Stimulated activated CD4-positive, alpha-beta T cell treated with anti-CD3 and anti-CD28 coated beads, Interleukin-1b, Interleukin-23, amount 100 ng/mL, for 24 hours (primary cell): Measurements from ENCODE around the gene KCTD2.
A peak's percentile ranks its signal among the peaks of the same experiment; 100 is the strongest.
"Not testable (repeated sequence)": the region's sequence is repeated elsewhere in the genome, so short reads cannot be mapped to it uniquely, and the experiment has no call there.

Experiments used
- DNase-seq, 4 experiments: peaks; one replicate each; pipeline ENCODE4 v3.0.0-alpha.2; 2020; ENCODE audit warnings: low read depth in 4 of 4, low spot score in 1 of 4

Gene KCTD2

GRCh38 chr17:75019710-75020109 is 27.3 kb upstream of the KCTD2 start:
- DNase-seq: no peak

- no peak for DNase-seq
Observed at GRCh38 chr17:75020331-75021110, 26.5 kb upstream of the KCTD2 start.

DNA sequence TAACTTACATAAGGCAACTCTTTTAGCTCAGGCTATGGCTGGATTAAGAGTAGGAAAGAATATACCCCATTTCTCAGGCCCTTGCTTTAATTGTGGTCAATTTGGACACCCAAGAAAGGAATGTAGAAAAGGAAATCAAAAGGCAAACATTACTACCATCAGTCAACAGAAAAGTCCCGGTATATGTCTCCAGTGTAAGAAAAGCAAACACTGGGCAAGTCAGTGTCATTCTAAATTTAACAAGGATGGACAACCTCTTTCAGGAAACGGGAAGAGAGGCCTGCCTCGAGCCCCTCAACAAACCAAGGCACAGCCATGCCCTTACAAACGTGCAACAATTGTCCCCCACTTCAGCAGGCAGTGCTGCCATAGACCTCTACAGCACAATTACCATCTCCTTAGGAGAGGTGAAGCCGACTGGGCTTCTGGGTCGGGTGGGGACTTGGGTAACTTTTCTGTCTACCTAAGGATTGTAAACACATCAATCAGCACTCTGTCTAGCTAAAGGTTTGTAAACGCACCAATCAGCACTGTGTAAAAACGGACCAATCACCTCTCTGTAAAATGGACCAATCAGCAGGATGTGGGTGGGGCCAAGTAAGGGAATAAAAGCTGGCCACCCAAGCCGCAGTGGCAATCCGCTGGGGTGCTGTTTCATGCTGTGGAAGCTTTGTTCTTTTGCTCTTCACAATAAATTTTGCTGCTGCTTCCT is 22.2 kb upstream of the KCTD2 start:
- DNase-seq: no peak

- not testable (repeated sequence) for DNase-seq
Observed at GRCh38 chr17:75025398-75025734, 21.7 kb upstream of the KCTD2 start.

- not testable (repeated sequence) for DNase-seq
Observed at GRCh38 chr17:75026650-75027049, 20.4 kb upstream of the KCTD2 start.

DNA sequence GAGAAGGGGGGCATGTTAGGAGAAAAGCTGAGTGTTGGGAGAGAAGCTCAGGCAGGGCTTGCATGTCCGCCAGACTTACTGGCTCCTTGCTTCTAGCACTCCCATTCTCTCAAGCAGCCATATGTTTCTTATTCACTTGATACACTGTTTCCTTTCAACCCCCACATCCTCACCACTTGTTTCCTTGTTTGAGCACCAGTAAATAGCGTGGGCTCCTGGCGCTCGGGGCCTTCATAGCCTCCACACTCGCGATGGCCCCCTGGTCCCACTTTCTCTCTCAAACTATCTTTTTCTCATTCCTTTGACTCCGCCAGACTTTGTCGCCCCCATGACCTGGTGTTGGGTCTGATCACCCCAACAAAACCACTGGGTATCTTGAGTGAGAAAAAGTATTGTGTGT is 16.9 kb upstream of the KCTD2 start:
- DNase-seq: no peak

GRCh38 chr17:75031972-75032719 is 14.9 kb upstream of the KCTD2 start:
- DNase-seq: peak in 1 of 4 experiments; percentile 55

DNA sequence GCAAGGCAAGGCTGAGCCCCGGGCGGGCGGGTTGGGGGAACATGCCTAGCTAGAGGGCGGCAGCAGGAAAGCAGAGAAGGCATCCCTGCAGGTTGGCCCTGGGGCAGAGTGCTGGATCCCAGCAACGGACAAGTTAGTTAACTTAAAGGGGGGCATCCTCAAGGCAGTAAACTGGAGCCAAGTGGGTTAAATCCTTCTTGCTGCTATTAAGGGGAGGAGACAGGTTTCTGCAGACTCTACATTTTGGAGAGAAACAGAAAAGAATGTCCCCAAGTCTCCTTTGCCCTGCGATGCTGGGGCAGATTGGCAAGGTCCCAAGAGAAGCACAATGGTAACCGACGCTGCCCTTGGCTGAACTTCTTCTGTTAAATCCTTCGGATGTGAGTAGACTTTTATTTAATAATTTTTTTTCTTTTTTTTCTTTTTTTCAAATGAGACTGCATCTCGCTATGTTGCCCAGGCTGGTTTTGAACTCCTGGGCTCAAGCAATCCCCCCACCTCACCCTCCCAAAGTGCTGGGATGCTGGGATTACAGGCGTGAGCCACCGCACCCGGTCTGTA is 14.2 kb upstream of the KCTD2 start:
- no peak for DNase-seq

- peak in 3 of 4 experiments; percentile 93 to 96 (median 95) for DNase-seq
Observed at GRCh38 chr17:75033346-75034235, 13.4 kb upstream of the KCTD2 start.

GRCh38 chr17:75034236-75034908 is 12.7 kb upstream of the KCTD2 start:
- DNase-seq: peak in 3 of 4 experiments; percentile 91 to 94 (median 93)

DNA sequence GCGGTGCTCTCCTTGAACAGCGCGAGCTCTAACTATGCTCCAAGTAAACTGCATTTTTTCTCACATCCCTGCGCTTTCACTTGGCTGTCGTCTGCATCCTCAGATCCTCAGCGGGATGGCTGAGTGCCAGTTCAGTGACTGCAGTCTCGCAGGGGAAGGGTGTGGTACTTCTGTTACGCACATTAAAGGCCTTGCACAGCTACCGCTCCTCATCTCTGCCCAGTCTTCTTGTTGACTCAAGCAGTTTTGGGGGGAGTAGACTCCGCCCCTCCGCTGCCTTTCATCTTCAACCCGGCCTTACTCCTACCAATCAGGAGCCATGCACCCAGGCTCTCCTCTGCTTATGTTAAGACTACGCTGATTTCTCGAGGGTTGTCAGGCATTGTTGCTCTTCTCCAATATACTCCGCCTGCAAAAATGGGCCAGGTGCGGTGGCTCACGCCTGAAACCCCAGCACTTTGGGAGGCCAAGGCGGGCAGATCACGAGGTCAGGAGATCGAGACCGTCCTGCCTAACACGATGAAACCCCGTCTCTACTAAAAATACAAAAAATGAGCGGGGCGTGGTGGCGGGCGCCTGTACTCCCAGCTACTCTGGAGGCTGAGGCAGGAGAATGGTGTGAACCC is 10.3 kb upstream of the KCTD2 start:
- DNase-seq: peak in 3 of 4 experiments; percentile 48 to 64 (median 60)

DNA sequence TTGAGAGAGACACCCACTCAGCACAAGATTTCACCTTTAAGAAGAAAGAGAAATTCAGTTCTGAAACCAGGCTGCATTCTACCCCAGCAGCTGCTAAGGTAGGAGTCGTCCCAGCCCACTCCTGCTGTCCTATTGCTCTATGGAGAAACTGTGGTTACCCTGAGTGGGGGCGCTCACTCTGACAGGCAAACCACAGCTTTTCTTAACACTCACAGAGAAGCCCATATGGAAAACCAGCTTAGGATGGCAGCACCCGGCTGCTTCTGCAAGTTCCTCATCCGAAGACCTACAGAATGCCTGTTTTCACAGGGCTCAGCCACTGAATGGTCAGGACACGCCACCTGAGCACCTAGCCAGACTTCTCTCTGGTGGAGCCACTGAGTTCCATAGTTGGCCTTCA is 7.8 kb upstream of the KCTD2 start:
- no peak for DNase-seq

GRCh38 chr17:75041656-75042280 is 5.3 kb upstream of the KCTD2 start:
- DNase-seq: no peak

GRCh38 chr17:75043789-75044188 is 3.2 kb upstream of the KCTD2 start:
- DNase-seq: not testable (repeated sequence)

DNA sequence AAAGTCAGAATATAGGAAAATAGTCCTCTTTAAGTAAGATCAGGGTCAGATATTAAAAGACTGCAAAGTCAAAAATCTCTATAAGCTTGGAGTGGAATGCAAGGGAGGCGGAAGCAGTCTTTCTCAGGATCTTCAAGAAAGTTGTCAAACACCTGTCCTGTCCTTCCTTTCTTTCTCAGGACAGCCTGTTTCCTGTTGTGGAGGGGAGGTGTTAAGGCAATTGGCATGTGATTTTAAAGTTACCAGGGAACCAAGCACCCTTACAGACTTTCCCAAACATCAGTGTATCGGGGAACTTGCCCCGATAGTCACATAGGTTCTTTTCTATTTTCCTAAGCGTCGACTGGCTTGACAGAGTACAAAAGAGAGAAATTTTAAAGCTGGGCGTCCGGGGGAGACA is 2.3 kb upstream of the KCTD2 start:
- no peak for DNase-seq

GRCh38 chr17:75045946-75046406 is 1.0 kb upstream of the KCTD2 start:
- DNase-seq: not testable (repeated sequence)

DNA sequence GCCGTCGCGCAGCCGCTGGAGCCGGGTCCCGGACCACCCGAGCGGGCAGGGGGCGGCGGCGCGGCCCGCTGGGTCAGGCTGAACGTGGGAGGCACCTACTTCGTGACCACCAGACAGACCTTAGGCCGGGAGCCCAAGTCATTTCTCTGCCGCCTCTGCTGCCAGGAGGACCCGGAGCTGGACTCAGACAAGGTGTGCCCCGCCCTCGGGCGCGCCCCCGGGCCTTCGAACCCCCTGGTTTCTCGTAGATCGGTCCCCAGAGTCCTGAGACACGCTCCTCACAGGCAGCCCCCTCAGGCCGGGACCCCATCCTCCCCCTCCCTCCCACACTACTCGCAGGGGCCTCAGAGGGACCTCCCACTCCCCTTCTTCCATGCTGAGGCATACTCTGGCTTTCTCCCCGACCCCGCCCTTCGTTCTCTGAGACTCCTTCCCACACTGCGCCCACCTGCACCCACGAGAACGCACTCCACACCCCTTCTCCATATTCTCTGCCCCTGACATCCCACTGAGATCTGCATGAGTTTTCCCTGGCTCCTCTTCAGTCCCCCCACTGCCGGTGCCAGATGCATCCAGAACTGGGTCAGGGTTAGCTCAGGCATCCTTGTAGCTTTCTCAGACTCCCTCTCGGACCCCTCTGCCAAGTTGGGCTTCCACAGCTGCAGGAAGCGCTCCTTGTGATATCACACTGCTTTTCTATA is 523 bp downstream of the KCTD2 start:
- DNase-seq: no peak

GRCh38 chr17:75048249-75048878 is 1.3 kb downstream of the KCTD2 start:
- DNase-seq: no peak
